Endodermal cell (in vitro differentiated cells): ENCODE data around the gene RNF144A. TPM values are rescaled to one million over a fixed set of nuclear protein-coding genes. Genes with fewer than 3 reads are reported as not detected.

Experiments
- DNase-seq: peaks from one replicate; pipeline ENCODE4 v3.0.0-alpha.2; 2017
- H3K27ac ChIP-seq: 2 replicates; pipeline ENCODE4 v1.5.1; 2013; ENCODE audit warnings: mild to moderate bottlenecking, low read depth, low read length, moderate library complexity
- H3K27me3 ChIP-seq: 2 replicates; pipeline ENCODE4 v1.6.1; 2013; ENCODE audit warnings: mild to moderate bottlenecking, low read length, moderate library complexity; ENCODE audit not compliant: insufficient read depth, control insufficient read depth, poor library complexity, severe bottlenecking
- H3K36me3 ChIP-seq: 2 replicates; pipeline ENCODE4 v1.7.0; 2013; ENCODE audit warnings: mild to moderate bottlenecking, low read length, moderate library complexity; ENCODE audit not compliant: control insufficient read depth, insufficient read depth
- H3K4me1 ChIP-seq: one replicate; pipeline ENCODE4 v1.7.0; 2013; ENCODE audit warnings: low read length; ENCODE audit not compliant: control insufficient read depth, insufficient read depth
- H3K4me3 ChIP-seq: 2 replicates; pipeline ENCODE4 v1.5.1; 2013; ENCODE audit warnings: mild to moderate bottlenecking, low read length, moderate library complexity
- H3K9ac ChIP-seq: 2 replicates; pipeline ENCODE4 v1.6.1; 2013; ENCODE audit warnings: mild to moderate bottlenecking, low read length, moderate library complexity; ENCODE audit not compliant: poor library complexity, severe bottlenecking; ENCODE audit errors: extremely low read depth
- H3K9me3 ChIP-seq: 2 replicates; pipeline ENCODE4 v1.6.1; 2013; ENCODE audit warnings: mild to moderate bottlenecking, low read length, moderate library complexity; ENCODE audit not compliant: control insufficient read depth
- H3K27ac Mint-ChIP-seq: 2 replicates; pipeline ENCODE4 v1.8.0; 2020; ENCODE audit warnings: mixed read lengths
- H3K27me3 Mint-ChIP-seq: 2 replicates; pipeline ENCODE4 v1.8.0; 2021; ENCODE audit warnings: mild to moderate bottlenecking, mixed read lengths; ENCODE audit not compliant: insufficient read depth
- H3K36me3 Mint-ChIP-seq: 2 replicates; pipeline ENCODE4 v1.8.0; 2020; ENCODE audit warnings: low read depth, mixed read lengths
- H3K4me1 Mint-ChIP-seq: 2 replicates; pipeline ENCODE4 v1.8.0; 2020; ENCODE audit warnings: mixed read lengths
- H3K4me3 Mint-ChIP-seq: 2 replicates; pipeline ENCODE4 v1.8.0; 2020; ENCODE audit warnings: mild to moderate bottlenecking, moderate library complexity, mixed read lengths
- H3K9me3 Mint-ChIP-seq: 2 replicates; pipeline ENCODE4 v1.8.0; 2020; ENCODE audit warnings: mild to moderate bottlenecking, mixed read lengths
- WGBS, 2 experiments: methylation state at CpG; one replicate each; pipeline versions ENCODE4 v1.1.5 to v1.1.7; 2013; ENCODE audit warnings: missing lambda C conversion rate in 2 of 2, mixed read lengths in 1 of 2; ENCODE audit not compliant: insufficient coverage in 1 of 2, insufficient read length in 1 of 2; 5-methylcytosine and 5-hydroxymethylcytosine counted together
- total RNA-seq, 2 donors: library from RNA; stranded (reverse); fragmentation: NEBNext Ultra II Directional in 1 of 2; extraction: Animal tissue kit (Norgen Biotek cat#: 25700) in 1 of 2; gene quantifications; 2 replicates in 1 of 2; 3 replicates in 1 of 2; pipeline ENCODE4 v1.2.1, GENCODE V29; 2021
- TF ChIP-seq, protein P1 (sequence below): fragments of 200-600 bp; sonication (generic); conservative IDR thresholded peaks from 2 replicates; pipeline ENCODE4 v1.5.0; 2021; ENCODE audit warnings: antibody characterized with exemption, mild to moderate bottlenecking

The RNF144A gene
- total RNA-seq, 2 donors from 2014 or later: 12.4 to 26.0 TPM

DNA sequence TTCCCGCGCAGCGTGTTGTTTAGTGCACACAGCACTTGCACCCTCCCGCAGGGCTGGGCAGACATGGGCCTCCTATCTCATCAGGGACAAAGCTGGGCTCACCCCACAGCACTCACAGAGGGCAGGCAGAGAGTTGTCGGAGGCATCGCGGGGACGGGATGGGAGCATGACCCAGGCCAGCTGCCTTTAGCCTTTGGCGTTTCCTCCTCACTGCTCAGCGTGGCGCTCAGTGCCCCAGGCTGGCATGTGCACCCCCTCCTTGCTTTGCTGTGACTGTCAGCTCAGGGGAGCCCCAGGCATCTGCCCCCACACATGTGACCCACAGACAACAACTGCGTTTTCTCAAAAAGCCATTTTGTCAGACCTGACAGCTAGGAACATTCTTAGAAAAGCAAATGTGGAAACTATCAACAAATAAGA, 101.1 kb downstream of the RNF144A start:
- H3K4me1 Mint-ChIP-seq: peaks cover 4% of the 10 kb centered on the region
- Histone ChIP-seq H3K4me3 (no peak overlapping the region), H3K9me3 (no peaks in the 10 kb centered on the region), H3K27ac (peak overlapping the region; percentile 96), H3K36me3 (no peaks in the 10 kb centered on the region), H3K27me3 (no peaks in the 10 kb centered on the region), H3K4me1 (no peaks in the 10 kb centered on the region), H3K9ac (no peak overlapping the region)
- no peak for DNase-seq
- H3K27ac Mint-ChIP-seq: no peak overlapping the region
- TF ChIP-seq, protein P1, sequence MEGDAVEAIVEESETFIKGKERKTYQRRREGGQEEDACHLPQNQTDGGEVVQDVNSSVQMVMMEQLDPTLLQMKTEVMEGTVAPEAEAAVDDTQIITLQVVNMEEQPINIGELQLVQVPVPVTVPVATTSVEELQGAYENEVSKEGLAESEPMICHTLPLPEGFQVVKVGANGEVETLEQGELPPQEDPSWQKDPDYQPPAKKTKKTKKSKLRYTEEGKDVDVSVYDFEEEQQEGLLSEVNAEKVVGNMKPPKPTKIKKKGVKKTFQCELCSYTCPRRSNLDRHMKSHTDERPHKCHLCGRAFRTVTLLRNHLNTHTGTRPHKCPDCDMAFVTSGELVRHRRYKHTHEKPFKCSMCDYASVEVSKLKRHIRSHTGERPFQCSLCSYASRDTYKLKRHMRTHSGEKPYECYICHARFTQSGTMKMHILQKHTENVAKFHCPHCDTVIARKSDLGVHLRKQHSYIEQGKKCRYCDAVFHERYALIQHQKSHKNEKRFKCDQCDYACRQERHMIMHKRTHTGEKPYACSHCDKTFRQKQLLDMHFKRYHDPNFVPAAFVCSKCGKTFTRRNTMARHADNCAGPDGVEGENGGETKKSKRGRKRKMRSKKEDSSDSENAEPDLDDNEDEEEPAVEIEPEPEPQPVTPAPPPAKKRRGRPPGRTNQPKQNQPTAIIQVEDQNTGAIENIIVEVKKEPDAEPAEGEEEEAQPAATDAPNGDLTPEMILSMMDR: no peak
- no peaks in the 10 kb centered on the region for H3K9me3 Mint-ChIP-seq
- H3K36me3 Mint-ChIP-seq: peaks cover 3% of the 10 kb centered on the region
- 93 to 97% methylated on average over 5 to 12 of the region's 12 CpGs for WGBS, 2 experiments
- no peaks in the 10 kb centered on the region for H3K27me3 Mint-ChIP-seq
- H3K4me3 Mint-ChIP-seq: no peak overlapping the region

GRCh38 chr2:7018767-7019166, 101.6 kb downstream of the RNF144A start:
- H3K36me3 Mint-ChIP-seq: peaks cover 3% of the 10 kb centered on the region
- peak; percentile 13 for DNase-seq
- no peak overlapping the region for H3K4me3 Mint-ChIP-seq
- TF ChIP-seq, protein P1: no peak
- H3K27me3 Mint-ChIP-seq: no peaks in the 10 kb centered on the region
- Histone ChIP-seq H3K9ac (no peak overlapping the region), H3K27me3 (no peaks in the 10 kb centered on the region), H3K4me1 (no peaks in the 10 kb centered on the region), H3K9me3 (no peaks in the 10 kb centered on the region), H3K27ac (peak overlapping the region; percentile 96), H3K4me3 (no peak overlapping the region), H3K36me3 (no peaks in the 10 kb centered on the region)
- 83 to 92% methylated on average over 3 to 5 of the region's 5 CpGs for WGBS, 2 experiments
- H3K27ac Mint-ChIP-seq: no peak overlapping the region
- H3K9me3 Mint-ChIP-seq: no peaks in the 10 kb centered on the region
- H3K4me1 Mint-ChIP-seq: peaks cover 4% of the 10 kb centered on the region

DNA sequence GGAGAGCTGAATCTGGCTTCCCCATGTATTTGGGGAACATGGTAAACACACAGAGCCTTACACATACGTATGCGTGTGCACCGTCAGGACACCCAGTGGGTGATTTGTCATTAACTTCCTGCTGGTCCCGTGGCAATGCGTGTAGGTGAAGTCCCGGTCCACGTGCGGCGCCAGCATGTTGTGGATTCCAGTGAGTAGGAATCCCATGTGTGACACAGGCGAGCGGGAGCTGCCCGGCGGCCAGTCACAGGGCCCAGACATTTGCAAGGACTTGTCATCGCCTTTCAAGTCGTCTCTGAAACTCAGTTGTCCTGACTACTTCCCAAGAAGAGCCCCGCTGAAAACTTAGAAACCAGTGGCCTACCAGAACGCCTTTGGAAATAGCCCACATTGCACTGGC, 102.0 kb downstream of the RNF144A start:
- Histone ChIP-seq H3K4me3 (no peak overlapping the region), H3K9me3 (no peaks in the 10 kb centered on the region), H3K27me3 (no peaks in the 10 kb centered on the region), H3K36me3 (no peaks in the 10 kb centered on the region), H3K4me1 (no peaks in the 10 kb centered on the region), H3K27ac (peak overlapping the region; percentile 96), H3K9ac (no peak overlapping the region)
- peaks cover 4% of the 10 kb centered on the region for H3K4me1 Mint-ChIP-seq
- peak; percentile 17 for DNase-seq
- no peaks in the 10 kb centered on the region for H3K27me3 Mint-ChIP-seq
- H3K9me3 Mint-ChIP-seq: no peaks in the 10 kb centered on the region
- no peak overlapping the region for H3K27ac Mint-ChIP-seq
- 96 to 97% methylated on average over 16 to 17 of the region's 17 CpGs for WGBS, 2 experiments
- TF ChIP-seq, protein P1: no peak
- H3K36me3 Mint-ChIP-seq: peaks cover 3% of the 10 kb centered on the region
- no peak overlapping the region for H3K4me3 Mint-ChIP-seq
